Ishikawa (cell line): Measurements from ENCODE around the gene POLR3E.

ENCODE experiments used
- CEBPB ChIP-seq: IDR thresholded peaks from 2 replicates; pipeline ENCODE4 v1.6.1; 2012
- CREB1 ChIP-seq: IDR thresholded peaks from 2 replicates; pipeline ENCODE4 v1.6.1; 2012; ENCODE audit warnings: low read depth
- EGR1 ChIP-seq: IDR thresholded peaks from 2 replicates; pipeline ENCODE4 v1.6.1; 2012
- EP300 ChIP-seq: IDR thresholded peaks from 2 replicates; pipeline ENCODE4 v1.6.1; 2012; ENCODE audit warnings: borderline replicate concordance
- FOXM1 ChIP-seq: IDR thresholded peaks from 2 replicates; pipeline ENCODE4 v1.6.1; 2012; ENCODE audit warnings: low read depth, borderline replicate concordance
- MAX ChIP-seq: IDR thresholded peaks from 2 replicates; pipeline ENCODE4 v1.6.1; 2012
- NFIC ChIP-seq: IDR thresholded peaks from 2 replicates; pipeline ENCODE4 v1.6.1; 2012
- RAD21 ChIP-seq: IDR thresholded peaks from 2 replicates; pipeline ENCODE4 v1.6.1; 2012; ENCODE audit warnings: low read depth
- REST ChIP-seq: IDR thresholded peaks from 2 replicates; pipeline ENCODE4 v1.6.1; 2012; ENCODE audit warnings: low read depth, mild to moderate bottlenecking
- TAF1 ChIP-seq: IDR thresholded peaks from 2 replicates; pipeline ENCODE4 v1.6.1; 2012; ENCODE audit warnings: low read depth, mild to moderate bottlenecking
- TCF12 ChIP-seq: IDR thresholded peaks from 2 replicates; pipeline ENCODE4 v1.6.1; 2012; ENCODE audit warnings: low read depth
- TEAD4 ChIP-seq: IDR thresholded peaks from 2 replicates; pipeline ENCODE4 v1.6.1; 2012
- USF1 ChIP-seq: IDR thresholded peaks from 2 replicates; pipeline ENCODE4 v1.6.1; 2012
- YY1 ChIP-seq: IDR thresholded peaks from 2 replicates; pipeline ENCODE4 v1.6.1; 2012; ENCODE audit warnings: low read depth
- ZBTB7A ChIP-seq: IDR thresholded peaks from 2 replicates; pipeline ENCODE4 v1.6.1; 2012; ENCODE audit warnings: low read depth

The POLR3E gene

GRCh38 chr16:22317001-22317530 lies 19.9 kb downstream of the POLR3E start:
- no peak for TF ChIP-seq MAX
- TF ChIP-seq EGR1, result no peak
- no peak for TF ChIP-seq FOXM1
- TF ChIP-seq CEBPB, result no peak
- no peak for TF ChIP-seq ZBTB7A
- no peak for TF ChIP-seq TAF1

GRCh38 chr16:22317625-22318024 lies 20.4 kb downstream of the POLR3E start:
- no peak for TF ChIP-seq ZBTB7A

- TF ChIP-seq CREB1, result no peak
- TF ChIP-seq EP300, result no peak
- TF ChIP-seq TAF1, result no peak
- no peak for TF ChIP-seq TCF12
- TF ChIP-seq TEAD4, result no peak
- TF ChIP-seq RAD21, result peak; percentile 47
- TF ChIP-seq USF1, result no peak
Measured at GRCh38 chr16:22318690-22319358, 21.6 kb downstream of the POLR3E start.

- TF ChIP-seq TCF12, result no peak
- no peak for TF ChIP-seq RAD21
- TF ChIP-seq CREB1, result no peak
- no peak for TF ChIP-seq NFIC
- no peak for TF ChIP-seq EGR1
- TF ChIP-seq ZBTB7A, result no peak
- no peak for TF ChIP-seq REST
- TF ChIP-seq YY1, result no peak
- TF ChIP-seq TAF1, result no peak
Measured at GRCh38 chr16:22320572-22321339, 23.5 kb downstream of the POLR3E start.

GRCh38 chr16:22321340-22322001 lies 24.3 kb downstream of the POLR3E start:
- TF ChIP-seq RAD21 (peak; percentile 90), CEBPB (no peak)

GRCh38 chr16:22322021-22322471 lies 24.8 kb downstream of the POLR3E start:
- TF ChIP-seq FOXM1, result no peak

- TF ChIP-seq TEAD4, result no peak
Measured at GRCh38 chr16:22322741-22323140, 25.5 kb downstream of the POLR3E start.

- TF ChIP-seq RAD21 (no peak), EGR1 (no peak), YY1 (no peak), CEBPB (no peak), TEAD4 (no peak), TAF1 (no peak), MAX (no peak), REST (no peak)
Measured at GRCh38 chr16:22323173-22323958, 26.2 kb downstream of the POLR3E start.
